Keratinocyte (primary cell): Measurements from ENCODE around the gene CACNA1I. TPM values are rescaled to one million over a fixed set of nuclear protein-coding genes. Genes with fewer than 3 reads are reported as not detected.

Experiments used
- DNase-seq: peaks from one replicate; pipeline ENCODE4 v3.0.0-alpha.2; 2011; ENCODE audit warnings: low read depth, missing footprints, low spot score
- FAIRE-seq: peaks from 2 replicates; lab custom pipeline; 2011; peaks lifted over from hg19 to GRCh38; lab: Jason Lieb, UNC
- H2AFZ ChIP-seq: 2 replicates; pipeline ENCODE4 v1.6.0; 2012; ENCODE audit warnings: low read length, control low read depth, inconsistent platforms; ENCODE audit not compliant: control insufficient read depth
- H3K27ac ChIP-seq: 2 replicates; pipeline ENCODE4 v1.5.1; 2011; ENCODE audit warnings: low read length; ENCODE audit not compliant: control insufficient read depth, insufficient read depth
- H3K27me3 ChIP-seq: 3 replicates; pipeline ENCODE4 v1.6.0; 2011; ENCODE audit warnings: low read length; ENCODE audit not compliant: control insufficient read depth, insufficient read depth; ENCODE audit errors: extremely low read depth
- H3K36me3 ChIP-seq, 2 experiments: 2 replicates in 1 of 2; 3 replicates in 1 of 2; pipeline ENCODE4 v1.5.1; 2011; ENCODE audit warnings: low read length in 2 of 2, mild to moderate bottlenecking in 1 of 2; ENCODE audit not compliant: control insufficient read depth in 2 of 2, insufficient read depth in 2 of 2; ENCODE audit errors: extremely low read depth in 1 of 2
- H3K4me1 ChIP-seq: 3 replicates; pipeline ENCODE4 v1.5.1; 2011; ENCODE audit warnings: low read length; ENCODE audit not compliant: control insufficient read depth, insufficient read depth; ENCODE audit errors: extremely low read depth
- H3K4me2 ChIP-seq: 3 replicates; pipeline ENCODE4 v1.6.0; 2011; ENCODE audit warnings: low read depth, low read length; ENCODE audit not compliant: control insufficient read depth, insufficient read depth; ENCODE audit errors: extremely low read depth
- H3K4me3 ChIP-seq, 3 experiments: fragments of 200-600 bp in 1 of 3; sonication (generic) in 1 of 3; 2 replicates in 2 of 3; 3 replicates in 1 of 3; pipeline ENCODE4 v1.5.1; 2011 to 2016; ENCODE audit warnings: low read length in 3 of 3, mild to moderate bottlenecking in 3 of 3, control low read depth in 2 of 3, inconsistent platforms in 1 of 3, low read depth in 1 of 3, mixed read lengths in 1 of 3, mixed run types in 1 of 3, moderate library complexity in 1 of 3; ENCODE audit not compliant: control insufficient read depth in 2 of 3, insufficient read depth in 2 of 3; ENCODE audit errors: extremely low read depth in 1 of 3
- H3K79me2 ChIP-seq: 2 replicates; pipeline ENCODE4 v1.6.0; 2012; ENCODE audit warnings: low read length; ENCODE audit not compliant: control insufficient read depth, insufficient read depth
- H3K9ac ChIP-seq: 3 replicates; pipeline ENCODE4 v1.6.0; 2011; ENCODE audit warnings: low read length; ENCODE audit not compliant: control insufficient read depth, insufficient read depth; ENCODE audit errors: extremely low read depth
- H3K9me1 ChIP-seq: 3 replicates; pipeline ENCODE4 v1.6.0; 2011; ENCODE audit warnings: low read length; ENCODE audit not compliant: control insufficient read depth, insufficient read depth; ENCODE audit errors: extremely low read depth
- H3K9me3 ChIP-seq: 2 replicates; pipeline ENCODE4 v1.5.1; 2012; ENCODE audit warnings: low read depth, low read length; ENCODE audit not compliant: control insufficient read depth
- H4K20me1 ChIP-seq: 3 replicates; pipeline ENCODE4 v1.6.0; 2011; ENCODE audit warnings: low read length; ENCODE audit not compliant: control insufficient read depth, insufficient read depth; ENCODE audit errors: extremely low read depth
- CTCF ChIP-seq, 3 experiments: IDR thresholded peaks in 1 of 3; conservative IDR thresholded peaks in 1 of 3; optimal IDR thresholded peaks in 1 of 3; 2 replicates in 2 of 3; 3 replicates in 1 of 3; pipeline versions ENCODE3 to v1.5.1; 2011; ENCODE audit warnings: low read length in 3 of 3, mild to moderate bottlenecking in 3 of 3, moderate library complexity in 2 of 3, control low read depth in 1 of 3, inconsistent platforms in 1 of 3; ENCODE audit not compliant: insufficient read depth in 2 of 3; ENCODE audit errors: extremely low read depth in 1 of 3
- EZH2 ChIP-seq: IDR thresholded peaks from one replicate; pipeline ENCODE4 v1.6.1; 2012; ENCODE audit warnings: inconsistent platforms, mild to moderate bottlenecking, low read length, moderate library complexity
- dilution Hi-C: fragments of 300-500 bp; cut with MboI; formaldehyde crosslinking; loops from one replicate; pipeline ENCODE4 v1.7.0; 2020; ENCODE audit warnings: low sequenced_read_pairs; ENCODE audit not compliant: extremely low pct_ligation_motif_present
- polyA plus RNA-seq, 5 experiments: library from polyadenylated mRNA; depleted of rRNA in 3 of 5; stranded (reverse) in 3 of 5; stranded (forward) in 1 of 5; unstranded in 1 of 5; fragments of >200 nt; gene quantifications; 1 replicate in 1 of 5; 2 replicates in 3 of 5; 3 replicates in 1 of 5; pipeline versions ENCODE4 v1.2.1 to v1.2.3, GENCODE V29; 2011 to 2012; ENCODE audit warnings: missing spikeins in 2 of 5, low read depth in 1 of 5, low replicate concordance in 1 of 5

CACNA1I gene
- polyA plus RNA-seq, 1 donor (not counting 4 experiments of a cell fraction or from before 2014, with no cell fraction given): not detected

- H2AFZ ChIP-seq: no peak overlapping the region
- H3K36me3 ChIP-seq: no peaks in the 10 kb centered on the region
- dilution Hi-C loops: no loop called here
- no peak overlapping the region for H3K27ac ChIP-seq
- H3K9me3 ChIP-seq: no peaks in the 10 kb centered on the region
- H3K4me1 ChIP-seq: no peaks in the 10 kb centered on the region
- no peaks in the 10 kb centered on the region for H3K79me2 ChIP-seq
- H3K27me3 ChIP-seq: peaks cover 24% of the 10 kb centered on the region
- no peak overlapping the region for H3K4me2 ChIP-seq
- H3K4me3 ChIP-seq: no peak overlapping the region
- no peak overlapping the region for H3K9ac ChIP-seq
- no peaks in the 10 kb centered on the region for H4K20me1 ChIP-seq
- TF ChIP-seq CTCF (optimal IDR thresholded peaks at IDR 0.05 in 1 of 3, IDR thresholded peaks at IDR 0.05 in 1 of 3, conservative IDR thresholded peaks at IDR 0.05 in 1 of 3; ENCODE audit: extremely low read depth in 1 of 3, insufficient read depth in 2 of 3, low read length in 3 of 3): no peak
- TF ChIP-seq EZH2: no peak
- DNase-seq: no peak
- H3K9me1 ChIP-seq: no peaks in the 10 kb centered on the region
- FAIRE-seq: no peak
Measured at GRCh38 chr22:39706376-39707140, 136.0 kb downstream of the CACNA1I start.

GRCh38 chr22:39707351-39707750 is 136.8 kb downstream of the CACNA1I start:
- Histone ChIP-seq H3K27me3 (peaks cover 24% of the 10 kb centered on the region), H3K4me2 (no peak overlapping the region), H3K36me3 (no peaks in the 10 kb centered on the region), H3K79me2 (no peaks in the 10 kb centered on the region), H3K9ac (no peak overlapping the region), H3K4me1 (no peaks in the 10 kb centered on the region), H3K4me3 (no peak overlapping the region), H2AFZ (no peak overlapping the region), H3K9me3 (no peaks in the 10 kb centered on the region), H3K27ac (no peak overlapping the region), H3K9me1 (no peaks in the 10 kb centered on the region), H4K20me1 (no peaks in the 10 kb centered on the region)
- TF ChIP-seq CTCF (optimal IDR thresholded peaks at IDR 0.05 in 1 of 3, IDR thresholded peaks at IDR 0.05 in 1 of 3, conservative IDR thresholded peaks at IDR 0.05 in 1 of 3; ENCODE audit: extremely low read depth in 1 of 3, insufficient read depth in 2 of 3, low read length in 3 of 3): no peak
- TF ChIP-seq EZH2: no peak
- FAIRE-seq (no peak), DNase-seq (no peak)
- dilution Hi-C loops: no loop called here
